Measurements from ENCODE around the gene CCDC88C.

GRCh38 chr14:91374287-91374878, 43.2 kb downstream of the CCDC88C start:
- no peak for TF ChIP-seq CTCF (IDR thresholded peaks at IDR 0.05; ENCODE audit: insufficient read depth, low read depth, low read length)
- TF ChIP-seq EZH2 (IDR thresholded peaks at IDR 0.05; ENCODE audit: insufficient read depth, low read length), result no peak
